Cardiac muscle cell (in vitro differentiated cells and primary cell): ENCODE results near the gene ANKRD33B. TPM values are rescaled to one million over a fixed set of nuclear protein-coding genes. Genes with fewer than 3 reads are reported as not detected.
"Not testable (repeated sequence)": the region's sequence is repeated elsewhere in the genome, so short reads cannot be mapped to it uniquely, and the experiment has no call there.

Experiments
- DNase-seq, 2 donors: peaks; one replicate each; pipeline versions ENCODE4 v3.0.0 to v3.0.0-alpha.2; 2010 to 2017; ENCODE audit warnings: low read depth in 1 of 2, low spot score in 1 of 2
- H3K27ac ChIP-seq: fragments of 200-600 bp; sonication (generic); 2 replicates; pipeline ENCODE4 v1.5.1; 2016
- H3K27me3 ChIP-seq: fragments of 200-600 bp; sonication (generic); 2 replicates; pipeline ENCODE4 v1.6.0; 2016; ENCODE audit warnings: control low read depth
- H3K36me3 ChIP-seq: fragments of 200-600 bp; sonication (generic); 2 replicates; pipeline ENCODE4 v1.5.1; 2016; ENCODE audit warnings: control low read depth
- H3K4me1 ChIP-seq: fragments of 200-600 bp; sonication (generic); 2 replicates; pipeline ENCODE4 v1.8.1; 2017; ENCODE audit warnings: low read depth, mild to moderate bottlenecking, mixed run types
- H3K4me3 ChIP-seq: fragments of 200-600 bp; sonication (generic); 2 replicates; pipeline ENCODE4 v1.5.1; 2016; ENCODE audit warnings: mild to moderate bottlenecking
- H3K9me3 ChIP-seq: fragments of 200-600 bp; sonication (generic); 2 replicates; pipeline ENCODE4 v1.5.1; 2017; ENCODE audit warnings: low read depth, mild to moderate bottlenecking, control low read depth
- CTCF ChIP-seq: IDR thresholded peaks from 2 replicates; pipeline ENCODE4 v1.5.1; 2012; ENCODE audit warnings: low read depth, mild to moderate bottlenecking, low read length
- polyA plus RNA-seq: library from polyadenylated mRNA; unstranded; fragments of >200 nt; fragmentation: Nextera tagmentation; extraction: Ambion mirVana; gene quantifications from 2 replicates; pipeline ENCODE4 v1.2.1, GENCODE V29; 2016
- total RNA-seq: library from RNA; depleted of rRNA; stranded (reverse); fragments of >200 nt; gene quantifications from 2 replicates; pipeline ENCODE4 v1.2.3, GENCODE V29; 2016

The ANKRD33B gene
- total and polyA plus RNA-seq, 2 experiments from 2014 or later = 5.7 to 14.8 TPM

GRCh38 chr5:10628601-10629000, 64.7 kb downstream of the ANKRD33B start:
- TF ChIP-seq CTCF = no peak
- Histone ChIP-seq H3K27ac (no peak overlapping the region), H3K4me1 (peaks cover 9% of the 10 kb centered on the region), H3K4me3 (no peak overlapping the region), H3K9me3 (no peaks in the 10 kb centered on the region), H3K27me3 (no peaks in the 10 kb centered on the region), H3K36me3 (no peaks in the 10 kb centered on the region)
- DNase-seq = no peak

DNA sequence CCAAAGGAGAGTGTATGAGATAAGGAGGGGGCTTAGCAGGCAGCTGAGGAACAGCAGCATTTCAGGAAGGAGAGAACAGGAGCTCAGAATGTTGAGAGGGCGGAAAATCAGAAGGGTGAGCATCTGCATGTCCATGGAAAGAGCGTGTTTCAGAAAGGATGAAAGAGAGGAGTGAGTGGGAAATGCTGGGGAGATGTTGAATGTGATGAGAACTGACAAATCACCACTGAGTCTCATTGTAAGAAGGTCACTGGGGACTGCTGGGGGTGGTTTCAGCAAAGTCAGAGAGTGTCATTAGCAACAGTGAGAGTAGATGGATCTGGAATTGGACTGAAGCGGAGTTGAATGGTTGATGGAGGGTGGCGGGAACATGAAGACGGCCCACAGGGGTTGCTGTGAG, 65.8 kb downstream of the ANKRD33B start:
- Histone ChIP-seq H3K4me1 (peaks cover 9% of the 10 kb centered on the region), H3K9me3 (no peaks in the 10 kb centered on the region), H3K27ac (no peak overlapping the region), H3K36me3 (no peaks in the 10 kb centered on the region), H3K4me3 (no peak overlapping the region), H3K27me3 (no peaks in the 10 kb centered on the region)
- TF ChIP-seq CTCF = no peak
- DNase-seq = no peak

DNA sequence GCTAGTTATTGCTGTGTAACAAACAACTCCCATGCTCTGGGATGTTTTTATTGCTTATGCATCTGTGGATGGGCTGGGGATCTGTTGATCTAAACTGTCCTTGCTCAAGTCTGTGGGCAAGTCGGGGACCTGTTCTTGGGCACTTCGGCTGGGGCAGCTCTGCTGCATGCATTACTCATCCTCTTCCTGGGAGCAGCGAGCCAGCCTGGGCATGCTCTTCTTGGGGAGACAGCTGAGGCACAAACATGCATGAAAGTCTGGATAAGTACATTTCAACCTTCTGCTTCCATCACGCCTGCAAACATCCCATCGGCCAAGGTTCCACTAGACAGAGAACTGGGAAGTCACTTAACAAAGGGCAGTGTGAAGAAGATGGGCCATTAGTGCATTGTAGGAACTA, 66.3 kb downstream of the ANKRD33B start:
- H3K36me3 ChIP-seq = no peaks in the 10 kb centered on the region
- no peak overlapping the region for H3K4me3 ChIP-seq
- no peaks in the 10 kb centered on the region for H3K9me3 ChIP-seq
- H3K4me1 ChIP-seq = peaks cover 7% of the 10 kb centered on the region
- H3K27me3 ChIP-seq = no peaks in the 10 kb centered on the region
- no peak for DNase-seq
- no peak for TF ChIP-seq CTCF
- H3K27ac ChIP-seq = no peak overlapping the region

DNA sequence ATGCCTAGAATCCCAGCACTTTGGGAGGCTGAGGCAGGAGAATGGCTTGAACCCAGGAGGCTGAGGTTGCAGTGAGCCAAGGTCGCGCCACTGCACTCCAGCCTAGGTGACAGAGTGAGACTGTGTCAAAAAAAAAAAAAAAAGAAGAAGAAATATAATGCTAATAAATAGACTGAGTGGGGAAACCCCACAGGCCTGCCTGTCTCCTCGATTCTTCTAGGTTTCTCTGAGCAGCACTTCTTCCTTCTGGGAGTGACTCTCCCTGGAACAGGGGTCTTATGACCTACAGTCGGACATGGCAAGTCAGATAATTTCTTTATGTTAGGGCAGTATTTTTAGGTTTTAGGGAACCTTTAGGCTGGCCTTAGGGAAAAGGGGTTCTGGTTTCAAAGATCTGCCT, 66.9 kb downstream of the ANKRD33B start:
- not testable (repeated sequence) for H3K27ac ChIP-seq, DNase-seq, H3K36me3 ChIP-seq, H3K4me1 ChIP-seq, H3K4me3 ChIP-seq, H3K27me3 ChIP-seq, H3K9me3 ChIP-seq

GRCh38 chr5:10631316-10631996, 67.6 kb downstream of the ANKRD33B start:
- H3K9me3 ChIP-seq = no peaks in the 10 kb centered on the region
- H3K27ac ChIP-seq = no peak overlapping the region
- peaks cover 5% of the 10 kb centered on the region for H3K4me1 ChIP-seq
- no peaks in the 10 kb centered on the region for H3K36me3 ChIP-seq
- no peak overlapping the region for H3K4me3 ChIP-seq
- no peaks in the 10 kb centered on the region for H3K27me3 ChIP-seq
- TF ChIP-seq CTCF = no peak
- DNase-seq = no peak

GRCh38 chr5:10632110-10632761, 68.4 kb downstream of the ANKRD33B start:
- Histone ChIP-seq H3K4me3 (no peak overlapping the region), H3K4me1 (peaks cover under 1% of the 10 kb centered on the region), H3K27ac (no peak overlapping the region), H3K27me3 (no peaks in the 10 kb centered on the region), H3K36me3 (no peaks in the 10 kb centered on the region), H3K9me3 (no peaks in the 10 kb centered on the region)
- peak in 1 of 2 donors; percentile 41 for DNase-seq
- no peak for TF ChIP-seq CTCF
